Fibroblast of skin of back (primary cell): ENCODE results near the gene KIDINS220.

Experiments used
- DNase-seq: peaks from one replicate; pipeline ENCODE4 v3.0.0-alpha.2; 2013

The KIDINS220 gene

GRCh38 chr2:8805278-8806210, 31.9 kb downstream of the KIDINS220 start:
- DNase-seq, result no peak

GRCh38 chr2:8803658-8804379, 33.6 kb downstream of the KIDINS220 start:
- DNase-seq, result peak; percentile 77

GRCh38 chr2:8802741-8803140, 34.7 kb downstream of the KIDINS220 start:
- no peak for DNase-seq

GRCh38 chr2:8800821-8801220, 36.6 kb downstream of the KIDINS220 start:
- no peak for DNase-seq

- no peak for DNase-seq
Measured at GRCh38 chr2:8800218-8800617, 37.2 kb downstream of the KIDINS220 start.

GRCh38 chr2:8799004-8799403, 38.4 kb downstream of the KIDINS220 start:
- no peak for DNase-seq

- DNase-seq, result no peak
Measured at GRCh38 chr2:8798393-8798792, 39.0 kb downstream of the KIDINS220 start.

GRCh38 chr2:8797682-8798081, 39.7 kb downstream of the KIDINS220 start:
- DNase-seq, result peak; percentile 69

- DNase-seq, result no peak
Measured at GRCh38 chr2:8796878-8797550, 40.4 kb downstream of the KIDINS220 start.

GRCh38 chr2:8796315-8796848, 41.0 kb downstream of the KIDINS220 start:
- no peak for DNase-seq

GRCh38 chr2:8794923-8795825, 42.2 kb downstream of the KIDINS220 start:
- peak; percentile 8 for DNase-seq

- no peak for DNase-seq
Measured at GRCh38 chr2:8790739-8791162, 46.7 kb downstream of the KIDINS220 start.

- DNase-seq, result no peak
Measured at GRCh38 chr2:8786463-8786862, 51.0 kb downstream of the KIDINS220 start.

GRCh38 chr2:8779795-8780671, 57.4 kb downstream of the KIDINS220 start:
- DNase-seq, result no peak

- no peak for DNase-seq
Measured at GRCh38 chr2:8774371-8774770, 63.0 kb downstream of the KIDINS220 start.

GRCh38 chr2:8767324-8767723, 70.1 kb downstream of the KIDINS220 start:
- no peak for DNase-seq

GRCh38 chr2:8761529-8762164, 75.8 kb downstream of the KIDINS220 start:
- peak; percentile 36 for DNase-seq

- no peak for DNase-seq
Measured at GRCh38 chr2:8756716-8757115, 80.7 kb downstream of the KIDINS220 start.

- DNase-seq, result no peak
Measured at GRCh38 chr2:8756230-8756629, 81.2 kb downstream of the KIDINS220 start.
